Measurements from ENCODE around the gene ARAP1. TPM values are rescaled to one million over a fixed set of nuclear protein-coding genes. Genes with fewer than 3 reads are reported as not detected.
A peak's percentile ranks its signal among the peaks of the same experiment; 100 is the strongest.

ARAP1 gene
- total RNA-seq, 6 experiments from 2014 or later, result 32.9 to 76.7 (median 41.2) TPM

DNA sequence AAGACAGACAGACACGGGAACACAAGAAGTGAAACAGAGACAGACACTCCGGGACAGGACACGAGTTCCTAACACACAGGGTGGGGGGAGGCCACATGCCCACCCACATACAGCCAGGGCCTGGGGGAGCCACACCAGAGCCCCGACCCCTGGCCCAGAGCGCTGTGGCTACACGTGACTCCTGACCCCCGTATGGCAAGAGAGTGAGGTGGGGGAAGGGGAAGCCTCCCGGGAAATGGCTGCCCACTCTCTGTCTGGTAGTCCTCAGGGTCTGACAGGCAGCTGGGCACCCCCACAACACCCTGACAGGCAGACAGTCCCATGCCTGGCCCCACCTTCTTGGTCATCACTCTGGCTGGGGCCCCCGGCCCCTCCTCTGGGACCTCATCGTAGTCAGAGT is 39.4 kb downstream of the ARAP1 start:
- Histone ChIP-seq H3K4me3 (no peak overlapping the region), H3K36me3 (peaks cover 0 to 40% (median 22%) of the 10 kb centered on the region in 4 donors), H3K4me1 (no peaks in the 10 kb centered on the region), H3K27me3 (no peaks in the 10 kb centered on the region), H3K27ac (peak overlapping the region in 1 of 3 donors; percentile 51), H3K9me3 (no peaks in the 10 kb centered on the region)
- TF ChIP-seq POLR2A (IDR thresholded peaks at IDR 0.05), result no peak
- TF ChIP-seq, protein P1, sequence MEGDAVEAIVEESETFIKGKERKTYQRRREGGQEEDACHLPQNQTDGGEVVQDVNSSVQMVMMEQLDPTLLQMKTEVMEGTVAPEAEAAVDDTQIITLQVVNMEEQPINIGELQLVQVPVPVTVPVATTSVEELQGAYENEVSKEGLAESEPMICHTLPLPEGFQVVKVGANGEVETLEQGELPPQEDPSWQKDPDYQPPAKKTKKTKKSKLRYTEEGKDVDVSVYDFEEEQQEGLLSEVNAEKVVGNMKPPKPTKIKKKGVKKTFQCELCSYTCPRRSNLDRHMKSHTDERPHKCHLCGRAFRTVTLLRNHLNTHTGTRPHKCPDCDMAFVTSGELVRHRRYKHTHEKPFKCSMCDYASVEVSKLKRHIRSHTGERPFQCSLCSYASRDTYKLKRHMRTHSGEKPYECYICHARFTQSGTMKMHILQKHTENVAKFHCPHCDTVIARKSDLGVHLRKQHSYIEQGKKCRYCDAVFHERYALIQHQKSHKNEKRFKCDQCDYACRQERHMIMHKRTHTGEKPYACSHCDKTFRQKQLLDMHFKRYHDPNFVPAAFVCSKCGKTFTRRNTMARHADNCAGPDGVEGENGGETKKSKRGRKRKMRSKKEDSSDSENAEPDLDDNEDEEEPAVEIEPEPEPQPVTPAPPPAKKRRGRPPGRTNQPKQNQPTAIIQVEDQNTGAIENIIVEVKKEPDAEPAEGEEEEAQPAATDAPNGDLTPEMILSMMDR (IDR thresholded peaks at IDR 0.05), result no peak
- WGBS (ENCODE audit: insufficient coverage, low coverage, low lambda C conversion rate, missing lambda C conversion rate), result 50% methylated on average over 1 of the region's 10 CpGs
- DNase-seq, result no peak
- intact Hi-C loops (cut with DNase I), result no loop called here
- ATAC-seq, result no peak

DNA sequence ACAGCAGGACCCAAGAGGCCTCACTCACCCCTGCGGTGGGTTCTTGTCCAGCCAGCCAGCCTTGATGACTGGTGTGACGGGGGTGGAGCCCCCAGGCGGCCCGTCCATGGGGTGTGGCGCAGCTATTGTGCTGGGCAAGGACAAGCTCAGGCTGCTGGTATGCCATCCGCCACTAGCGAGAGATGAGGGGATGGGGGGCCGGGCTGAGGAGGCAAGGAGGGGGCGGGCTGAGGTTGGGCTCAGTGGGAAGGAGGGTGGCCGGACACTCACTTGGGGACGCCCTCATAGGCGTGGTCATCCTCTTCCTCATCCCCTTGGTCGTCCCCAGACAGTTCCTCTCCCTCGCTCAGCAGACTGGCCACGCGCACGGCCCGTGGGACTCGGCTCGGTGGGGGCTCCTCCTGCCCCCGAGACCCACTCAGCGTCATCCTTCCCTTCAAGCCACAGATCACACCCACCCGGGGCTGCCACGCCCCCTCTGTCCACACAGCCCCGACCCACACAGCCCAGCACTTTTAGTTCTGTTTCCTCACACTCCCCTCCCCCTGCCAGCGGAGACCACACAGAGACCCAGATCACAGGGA is 39.9 kb downstream of the ARAP1 start:
- intact Hi-C loops (cut with DNase I), result no loop called here
- no peak overlapping the region for H3K4me3 ChIP-seq

DNA sequence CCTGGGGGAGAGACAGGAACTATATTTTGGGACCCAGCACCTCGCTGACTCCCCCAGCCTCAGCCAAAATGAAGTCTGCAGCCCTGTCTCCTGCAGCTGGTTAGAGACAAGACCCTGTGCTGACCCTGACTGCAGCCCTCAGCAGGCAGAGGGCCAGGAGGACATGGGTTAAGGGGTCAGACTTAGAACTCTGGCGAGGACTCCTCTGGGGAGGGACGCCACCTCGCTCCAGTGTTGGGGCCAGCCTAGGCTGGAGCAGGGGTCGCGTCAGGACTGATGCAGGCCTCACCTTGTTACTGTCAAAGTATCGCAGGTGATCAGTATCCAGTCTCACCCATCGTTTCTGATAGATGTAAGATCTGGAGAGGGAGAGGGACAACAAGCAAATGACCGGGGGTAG is 41.1 kb downstream of the ARAP1 start:
- no peak for ATAC-seq
- Histone ChIP-seq H3K4me3 (no peak overlapping the region), H3K36me3 (peaks cover 0 to 55% (median 26%) of the 10 kb centered on the region in 4 donors), H3K9me3 (no peaks in the 10 kb centered on the region), H3K4me1 (no peaks in the 10 kb centered on the region), H3K27ac (no peak overlapping the region), H3K27me3 (no peaks in the 10 kb centered on the region)
- 88% methylated on average over 4 of the region's 9 CpGs for WGBS (ENCODE audit: insufficient coverage, low coverage, low lambda C conversion rate, missing lambda C conversion rate)
- no peak for TF ChIP-seq POLR2A (IDR thresholded peaks at IDR 0.05)
- TF ChIP-seq, protein P1 (IDR thresholded peaks at IDR 0.05), result no peak
- intact Hi-C loops (cut with DNase I), result no loop called here
- no peak for DNase-seq

More for the DNA sequence above, 39.9 kb downstream of the ARAP1 start:
- H3K27me3 ChIP-seq, result no peaks in the 10 kb centered on the region
- H3K4me1 ChIP-seq, result no peaks in the 10 kb centered on the region
- no peaks in the 10 kb centered on the region for H3K9me3 ChIP-seq
- H3K36me3 ChIP-seq, result peaks cover 0 to 45% (median 22%) of the 10 kb centered on the region in 4 donors
- peak in 2 of 3 donors; percentile 75 to 77 for DNase-seq
- peak overlapping the region in 1 of 3 donors; percentile 51 for H3K27ac ChIP-seq
- 68% methylated on average over 6 of the region's 26 CpGs for WGBS (ENCODE audit: insufficient coverage, low coverage, low lambda C conversion rate, missing lambda C conversion rate)
- no peak for TF ChIP-seq POLR2A (IDR thresholded peaks at IDR 0.05)
- TF ChIP-seq, protein P1 (IDR thresholded peaks at IDR 0.05), result no peak
- ATAC-seq, result peak; percentile 65 to 81 (median 68)

DNA sequence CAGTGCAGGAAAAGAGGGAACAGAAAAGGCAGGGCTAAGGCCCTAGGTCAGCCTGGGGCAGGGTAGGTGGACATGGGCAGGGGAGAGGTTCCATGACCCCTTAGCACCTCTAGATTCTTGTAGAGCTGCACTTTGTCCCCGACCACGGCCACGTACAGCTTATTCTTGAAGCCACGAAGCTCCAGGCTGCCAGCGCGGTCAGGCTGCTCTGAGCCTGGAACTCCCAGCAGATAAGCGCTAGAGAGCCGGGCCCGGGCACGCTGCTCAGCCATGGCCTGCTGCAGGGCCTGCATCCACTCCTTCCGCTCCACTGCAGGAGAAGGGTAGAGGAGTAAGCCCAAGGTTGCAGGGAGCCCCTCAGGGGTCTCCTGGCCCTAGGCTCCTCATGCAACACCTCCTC is 41.9 kb downstream of the ARAP1 start:
- DNase-seq (no peak), ATAC-seq (no peak)
- Histone ChIP-seq H3K27me3 (no peaks in the 10 kb centered on the region), H3K36me3 (peaks cover 0 to 64% (median 31%) of the 10 kb centered on the region in 4 donors), H3K27ac (no peak overlapping the region), H3K4me1 (no peaks in the 10 kb centered on the region), H3K4me3 (no peak overlapping the region), H3K9me3 (no peaks in the 10 kb centered on the region)
- WGBS (ENCODE audit: insufficient coverage, low coverage, low lambda C conversion rate, missing lambda C conversion rate), result no CpG with 5 or more reads among the region's 11 CpGs
- TF ChIP-seq, protein P1 (IDR thresholded peaks at IDR 0.05), result no peak
- TF ChIP-seq POLR2A (IDR thresholded peaks at IDR 0.05), result no peak
- intact Hi-C loops (cut with DNase I), result no loop called here
